ENCODE measurements around the gene DNAI1.
"Not testable (repeated sequence)": the region's sequence is repeated elsewhere in the genome, so short reads cannot be mapped to it uniquely, and the experiment has no call there.

DNAI1 gene

GRCh38 chr9:34465468-34465867 lies 6.9 kb downstream of the DNAI1 start:
- Histone ChIP-seq H3K36me3 (ENCODE audit: insufficient read depth) (no peaks in the 10 kb centered on the region), H2AFZ (ENCODE audit: low read depth) (no peak overlapping the region), H3K9ac (no peak overlapping the region), H3K27ac (no peak overlapping the region), H3K4me3 (IDR thresholded peaks at IDR 0.05; ENCODE audit: insufficient read depth, low read depth, low read length) (no peak overlapping the region), H3K4me1 (ENCODE audit: low read depth, poor library complexity, severe bottlenecking) (no peaks in the 10 kb centered on the region), H3K27me3 (ENCODE audit: insufficient read depth, low read depth) (no peaks in the 10 kb centered on the region), H3K4me2 (no peak overlapping the region), H4K20me1 (ENCODE audit: insufficient read depth) (no peaks in the 10 kb centered on the region), H3K79me2 (ENCODE audit: insufficient read depth, low read depth) (no peaks in the 10 kb centered on the region)
- no peak for TF ChIP-seq CTCF (conservative IDR thresholded peaks at IDR 0.05; ENCODE audit: low read depth, low read length)

- no peaks in the 10 kb centered on the region for H4K20me1 ChIP-seq (ENCODE audit: insufficient read depth)
- H2AFZ ChIP-seq (ENCODE audit: low read depth) = no peak overlapping the region
- no peak overlapping the region for H3K9ac ChIP-seq
- H3K4me2 ChIP-seq = no peak overlapping the region
- no peak overlapping the region for H3K4me3 ChIP-seq (IDR thresholded peaks at IDR 0.05; ENCODE audit: insufficient read depth, low read depth, low read length)
- H3K27ac ChIP-seq = no peak overlapping the region
- H3K36me3 ChIP-seq (ENCODE audit: insufficient read depth) = no peaks in the 10 kb centered on the region
- no peaks in the 10 kb centered on the region for H3K79me2 ChIP-seq (ENCODE audit: insufficient read depth, low read depth)
- no peaks in the 10 kb centered on the region for H3K27me3 ChIP-seq (ENCODE audit: insufficient read depth, low read depth)
- H3K4me1 ChIP-seq (ENCODE audit: low read depth, poor library complexity, severe bottlenecking) = no peaks in the 10 kb centered on the region
- TF ChIP-seq CTCF (conservative IDR thresholded peaks at IDR 0.05; ENCODE audit: low read depth, low read length) = no peak
These were observed 16.5 kb downstream of the DNAI1 start for GRCh38 chr9:34475097-34475496.

- Histone ChIP-seq H3K27ac (no peak overlapping the region), H3K9ac (no peak overlapping the region), H3K4me1 (ENCODE audit: low read depth, poor library complexity, severe bottlenecking) (no peaks in the 10 kb centered on the region), H3K79me2 (ENCODE audit: insufficient read depth, low read depth) (no peaks in the 10 kb centered on the region), H2AFZ (ENCODE audit: low read depth) (no peak overlapping the region), H4K20me1 (ENCODE audit: insufficient read depth) (no peaks in the 10 kb centered on the region), H3K27me3 (ENCODE audit: insufficient read depth, low read depth) (no peaks in the 10 kb centered on the region), H3K36me3 (ENCODE audit: insufficient read depth) (no peaks in the 10 kb centered on the region), H3K4me2 (no peak overlapping the region), H3K4me3 (IDR thresholded peaks at IDR 0.05; ENCODE audit: insufficient read depth, low read depth, low read length) (no peak overlapping the region)
- TF ChIP-seq CTCF (conservative IDR thresholded peaks at IDR 0.05; ENCODE audit: low read depth, low read length) = no peak
These were observed 18.9 kb downstream of the DNAI1 start for GRCh38 chr9:34477541-34477940.

- no peaks in the 10 kb centered on the region for H3K79me2 ChIP-seq (ENCODE audit: insufficient read depth, low read depth)
- H3K27me3 ChIP-seq (ENCODE audit: insufficient read depth, low read depth) = no peaks in the 10 kb centered on the region
- H3K4me1 ChIP-seq (ENCODE audit: low read depth, poor library complexity, severe bottlenecking) = no peaks in the 10 kb centered on the region
- no peak for TF ChIP-seq CTCF (conservative IDR thresholded peaks at IDR 0.05; ENCODE audit: low read depth, low read length)
- H3K4me2 ChIP-seq = no peak overlapping the region
- no peak overlapping the region for H2AFZ ChIP-seq (ENCODE audit: low read depth)
- H3K4me3 ChIP-seq (IDR thresholded peaks at IDR 0.05; ENCODE audit: insufficient read depth, low read depth, low read length) = no peak overlapping the region
- H4K20me1 ChIP-seq (ENCODE audit: insufficient read depth) = no peaks in the 10 kb centered on the region
- no peak overlapping the region for H3K9ac ChIP-seq
- H3K36me3 ChIP-seq (ENCODE audit: insufficient read depth) = no peaks in the 10 kb centered on the region
- H3K27ac ChIP-seq = no peak overlapping the region
These were observed 20.8 kb downstream of the DNAI1 start for GRCh38 chr9:34479431-34479866.

GRCh38 chr9:34481620-34482019 lies 23.0 kb downstream of the DNAI1 start:
- not testable (repeated sequence) for H4K20me1 ChIP-seq (ENCODE audit: insufficient read depth); H3K4me2 ChIP-seq; H2AFZ ChIP-seq (ENCODE audit: low read depth); H3K79me2 ChIP-seq (ENCODE audit: insufficient read depth, low read depth); H3K27me3 ChIP-seq (ENCODE audit: insufficient read depth, low read depth); H3K36me3 ChIP-seq (ENCODE audit: insufficient read depth); H3K4me1 ChIP-seq (ENCODE audit: low read depth, poor library complexity, severe bottlenecking); H3K27ac ChIP-seq; H3K4me3 ChIP-seq (IDR thresholded peaks at IDR 0.05; ENCODE audit: insufficient read depth, low read depth, low read length); H3K9ac ChIP-seq

- not testable (repeated sequence) for H3K4me2 ChIP-seq; H3K9ac ChIP-seq; H3K27ac ChIP-seq; H3K36me3 ChIP-seq (ENCODE audit: insufficient read depth); H3K79me2 ChIP-seq (ENCODE audit: insufficient read depth, low read depth); H4K20me1 ChIP-seq (ENCODE audit: insufficient read depth); H3K4me1 ChIP-seq (ENCODE audit: low read depth, poor library complexity, severe bottlenecking); H2AFZ ChIP-seq (ENCODE audit: low read depth); H3K27me3 ChIP-seq (ENCODE audit: insufficient read depth, low read depth); H3K4me3 ChIP-seq (IDR thresholded peaks at IDR 0.05; ENCODE audit: insufficient read depth, low read depth, low read length)
These were observed 24.1 kb downstream of the DNAI1 start for GRCh38 chr9:34482746-34483145.
